K562 (cell line): Measurements from ENCODE around the gene KCNN3. TPM values are rescaled to one million over a fixed set of nuclear protein-coding genes. Genes with fewer than 3 reads are reported as not detected.

ENCODE experiments used
- ATAC-seq: fragments of 200-7000 bp; cut with Tn5 transposase; 3 replicates; pipeline ENCODE4 v1.9.1; 2020; ENCODE audit warnings: moderate library complexity
- BruUV-seq: library from RNA; stranded (reverse); fragments of 400-500 nt; replicated peaks from 2 replicates; lab custom pipeline; 2021; lab: Mats Ljungman, UMichigan
- CTCF ChIA-PET: fragments of 300-600 bp; formaldehyde crosslinking; extraction: SDS; loops from one replicate; lab custom pipeline; 2021; ENCODE audit warnings: low intra/inter-chr PET ratio; lab: Yijun Ruan, JAX
- POLR2A ChIA-PET: fragments of 300-600, 350-650 bp; sonication (Branson Sonifier 250); formaldehyde crosslinking; extraction: SDS; loops from one replicate; lab custom pipeline; 2021; ENCODE audit warnings: antibody characterized with exemption, inconsistent platforms; lab: Yijun Ruan, JAX
- DNase-seq, 4 experiments: peaks; one replicate each; pipeline versions ENCODE4 v3.0.0 to v3.0.0-alpha.2; 2011 to 2018; ENCODE audit warnings: low spot score in 3 of 4, mixed read lengths in 3 of 4; ENCODE audit errors: extremely low read depth in 1 of 4
- FAIRE-seq: peaks from 2 replicates; lab custom pipeline; 2011; peaks lifted over from hg19 to GRCh38; lab: Jason Lieb, UNC
- H2AFZ ChIP-seq: 2 replicates; pipeline ENCODE4 v1.6.0; 2011; ENCODE audit warnings: low read depth, low read length, control low read depth, inconsistent platforms
- H3K27ac ChIP-seq: fragments of 200-600 bp; 3 replicates; pipeline ENCODE4 v1.8.0; 2011; ENCODE audit warnings: low read depth, mild to moderate bottlenecking, control low read depth, inconsistent platforms, low read length, moderate library complexity, mixed read lengths; ENCODE audit errors: extremely low read depth
- H3K27me3 ChIP-seq, 2 experiments: fragments of 300-600 bp in 1 of 2; 2 replicates in 1 of 2; 3 replicates in 1 of 2; pipeline versions ENCODE4 v1.6.0 to v1.8.0; 2011; ENCODE audit warnings: inconsistent platforms in 2 of 2, low read length in 2 of 2, mild to moderate bottlenecking in 1 of 2, mixed read lengths in 1 of 2, moderate library complexity in 1 of 2; ENCODE audit not compliant: control insufficient read depth in 2 of 2, insufficient read depth in 2 of 2
- H3K36me3 ChIP-seq: fragments of 300-600 bp; 3 replicates; pipeline ENCODE4 v1.8.0; 2011; ENCODE audit warnings: mild to moderate bottlenecking, low read length, inconsistent platforms; ENCODE audit not compliant: control insufficient read depth, insufficient read depth
- H3K4me1 ChIP-seq, 2 experiments: fragments of 200-600 bp in 1 of 2; replicated peaks in 1 of 2; 2 replicates in 1 of 2; 3 replicates in 1 of 2; pipeline versions ENCODE4 v1.5.1 to v1.8.0; 2011; ENCODE audit warnings: inconsistent platforms in 2 of 2, low read length in 2 of 2, mild to moderate bottlenecking in 1 of 2, mixed read lengths in 1 of 2, moderate library complexity in 1 of 2; ENCODE audit not compliant: control insufficient read depth in 2 of 2, insufficient read depth in 2 of 2
- H3K4me2 ChIP-seq: 2 replicates; pipeline ENCODE4 v1.6.1; 2011; ENCODE audit warnings: low read length, control low read depth, inconsistent platforms, mixed read lengths; ENCODE audit not compliant: insufficient read depth
- H3K4me3 ChIP-seq: fragments of 200-600 bp; sonication (generic), shearing (Covaris generic); 2 replicates; pipeline ENCODE4 v1.5.1; 2016; ENCODE audit warnings: control low read depth, inconsistent platforms
- H3K79me2 ChIP-seq: fragments of 200-600 bp; 3 replicates; pipeline ENCODE4 v1.8.0; 2011; ENCODE audit warnings: low read length, inconsistent platforms; ENCODE audit not compliant: control insufficient read depth, insufficient read depth
- H3K9ac ChIP-seq, 2 experiments: 2 replicates each; pipeline versions ENCODE4 v1.6.0 to v1.6.1; 2011; ENCODE audit warnings: low read depth in 2 of 2, low read length in 2 of 2, control low read depth in 1 of 2, inconsistent platforms in 1 of 2, mild to moderate bottlenecking in 1 of 2, mixed read lengths in 1 of 2; ENCODE audit not compliant: insufficient read depth in 1 of 2
- H3K9me1 ChIP-seq: one replicate; pipeline ENCODE4 v1.6.0; 2011; ENCODE audit warnings: inconsistent platforms, mild to moderate bottlenecking, low read length, moderate library complexity; ENCODE audit not compliant: control insufficient read depth, insufficient read depth
- H3K9me3 ChIP-seq: replicated peaks from 2 replicates; pipeline ENCODE4 v1.5.1; 2011; ENCODE audit warnings: low read depth, low read length, inconsistent platforms; ENCODE audit not compliant: control insufficient read depth, insufficient read depth
- H4K20me1 ChIP-seq: replicated peaks from 2 replicates; pipeline ENCODE4 v1.6.1; 2011; ENCODE audit warnings: low read length, inconsistent platforms, mixed read lengths; ENCODE audit not compliant: control insufficient read depth, insufficient read depth
- FOXA3 ChIP-seq, 2 experiments: fragments of 450-650 bp in 1 of 2; sonication (generic) in 1 of 2; formaldehyde crosslinking; IDR thresholded peaks in 1 of 2; conservative IDR thresholded peaks in 1 of 2; 2 replicates each; pipeline versions ENCODE4 v1.4.0 to v1.8.0; 2020 to 2022; ENCODE audit warnings: mild to moderate bottlenecking in 2 of 2, missing genetic modification reagents in 1 of 2
- HMG20A ChIP-seq: fragments of 450-650 bp; formaldehyde crosslinking; conservative IDR thresholded peaks from 2 replicates; pipeline ENCODE4 v1.4.0; 2020; ENCODE audit warnings: mild to moderate bottlenecking, mixed read lengths
- MTA1 ChIP-seq: fragments of 450-650 bp; IDR thresholded peaks from 2 replicates; pipeline ENCODE4 v1.6.1; 2017; ENCODE audit warnings: borderline replicate concordance
- NEUROD1 ChIP-seq: fragments of 150-350 bp; IDR thresholded peaks from 2 replicates; pipeline ENCODE4 v1.6.1; 2014; ENCODE audit warnings: borderline replicate concordance, low read length, low read depth; ENCODE audit not compliant: partially characterized antibody
- NFE2 ChIP-seq: IDR thresholded peaks from 2 replicates; pipeline ENCODE4 v1.6.1; 2014; ENCODE audit warnings: antibody characterized with exemption, low read depth
- PHF20 ChIP-seq: fragments of 450-650 bp; IDR thresholded peaks from 2 replicates; pipeline ENCODE4 v1.6.1; 2018; ENCODE audit not compliant: partially characterized antibody
- PML ChIP-seq: IDR thresholded peaks from 2 replicates; pipeline ENCODE4 v1.6.1; 2012; ENCODE audit warnings: low read length, inconsistent platforms
- POU5F1 ChIP-seq: fragments of 150-350 bp; IDR thresholded peaks from 2 replicates; pipeline ENCODE4 v1.6.1; 2014; ENCODE audit warnings: borderline replicate concordance, low read length, low read depth, mild to moderate bottlenecking; ENCODE audit not compliant: partially characterized antibody
- SMAD2 ChIP-seq: fragments of 150-350 bp; IDR thresholded peaks from 2 replicates; pipeline ENCODE4 v1.6.1; 2014; ENCODE audit warnings: low read depth, mild to moderate bottlenecking, low read length
- U2AF2 ChIP-seq: fragments of 200-400 bp; formaldehyde crosslinking; optimal IDR thresholded peaks from 2 replicates; pipeline ENCODE3; 2017; ENCODE audit warnings: low read depth, mild to moderate bottlenecking, low read length
- ZBTB1 ChIP-seq: sonication (generic); formaldehyde crosslinking; IDR thresholded peaks from 2 replicates; pipeline ENCODE4 v1.8.1; 2023; ENCODE audit warnings: missing genetic modification reagents, low read depth, mild to moderate bottlenecking, borderline replicate concordance
- ZBTB40 ChIP-seq, 2 experiments: fragments of 450-650 bp in 1 of 2; sonication (generic) in 1 of 2; formaldehyde crosslinking in 1 of 2; IDR thresholded peaks; 2 replicates each; pipeline versions ENCODE4 v1.7.1 to v1.9.0; 2016 to 2022; ENCODE audit warnings: inconsistent platforms in 1 of 2, mild to moderate bottlenecking in 1 of 2, missing genetic modification reagents in 1 of 2
- ZNF764 ChIP-seq: fragments of 250-450 bp; sonication (Bioruptor Pico); IDR thresholded peaks from 2 replicates; pipeline ENCODE4 v1.4.0; 2020; ENCODE audit warnings: low read depth, mild to moderate bottlenecking, moderate library complexity
- WGBS: fragments of 100-300 bp; shearing (Covaris generic); methylation state at CpG from one replicate; pipeline ENCODE4 v1.1.6; 2016; ENCODE audit warnings: low coverage, mixed read lengths; ENCODE audit not compliant: insufficient coverage; ENCODE audit errors: missing lambda C conversion rate; 5-methylcytosine and 5-hydroxymethylcytosine counted together
- in situ Hi-C: fragments of 300-500 bp; cut with MboI; formaldehyde crosslinking; loops from 4 replicates; pipeline ENCODE4 v1.15.0; 2018; ENCODE audit warnings: inconsistent platforms, mixed read lengths
- intact Hi-C: fragments of 100-400 bp; cut with micrococcal nuclease; formaldehyde crosslinking; loops from 2 replicates; pipeline ENCODE4 v1.14.2; 2022
- polyA plus RNA-seq, 8 experiments: library from polyadenylated mRNA; depleted of rRNA in 4 of 8; stranded (reverse) in 5 of 8; unstranded in 3 of 8; fragments of >200 nt; fragmentation: Nextera tagmentation in 2 of 8; fragmentation: Illumina TruSeq in 1 of 8; extraction: Ambion mirVana in 2 of 8; extraction: Trizol in 1 of 8; gene quantifications; 2 replicates each; pipeline versions ENCODE4 v1.2.1 to v1.2.3, GENCODE V29; 2011 to 2014; ENCODE audit warnings: inconsistent platforms in 1 of 8, missing spikeins in 1 of 8
- total RNA-seq, 7 experiments: library from RNA; depleted of rRNA in 6 of 7; stranded (reverse); fragments of >200 nt in 6 of 7; fragmentation: Illumina TruSeq in 2 of 7; extraction: Trizol in 2 of 7; gene quantifications; 2 replicates each; pipeline versions ENCODE4 v1.2.1 to v1.2.3, GENCODE V29; 2011 to 2021; ENCODE audit warnings: low replicate concordance in 1 of 7

KCNN3 gene
- total and polyA plus RNA-seq, 9 of the 15 experiments (the other 6 are each of a cell fraction or from before 2014, with no cell fraction given), result 0.02 to 0.03 TPM; not detected in 7

GRCh38 chr1:154683820-154684219 lies 186.3 kb downstream of the KCNN3 start (continued):
- TF ChIP-seq POU5F1, result no peak
- TF ChIP-seq ZBTB1 (CRISPR knock-in tag), result no peak
- no peak for TF ChIP-seq NEUROD1

DNA sequence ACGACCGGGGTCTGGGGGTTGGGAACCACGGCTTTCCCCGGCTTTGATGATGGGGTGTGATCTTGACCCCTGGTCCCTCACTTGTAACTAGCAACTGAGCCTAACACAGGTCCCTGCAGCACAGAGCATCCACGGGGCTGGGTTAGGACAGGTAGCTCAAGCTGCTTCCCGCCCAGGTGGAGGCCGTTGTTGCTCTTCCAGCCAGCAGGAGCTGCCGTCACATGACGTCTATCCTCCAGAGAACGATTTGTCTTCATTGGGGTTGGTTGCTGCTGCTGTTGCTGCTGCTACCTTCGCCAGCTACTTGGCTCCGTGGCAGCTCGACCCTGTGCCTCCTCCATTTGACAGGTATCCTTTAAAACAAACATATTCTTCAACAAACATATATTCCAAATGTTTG lies 187.8 kb downstream of the KCNN3 start:
- Histone ChIP-seq H3K4me1 (no peaks in the 10 kb centered on the region), H3K79me2 (no peaks in the 10 kb centered on the region), H3K4me3 (no peak overlapping the region), H3K27ac (no peak overlapping the region), H3K36me3 (no peaks in the 10 kb centered on the region), H4K20me1 (no peaks in the 10 kb centered on the region), H2AFZ (no peak overlapping the region), H3K4me2 (no peak overlapping the region), H3K27me3 (peaks cover 21 to 42% of the 10 kb centered on the region in 2 experiments), H3K9ac (no peak overlapping the region), H3K9me1 (no peaks in the 10 kb centered on the region), H3K9me3 (no peaks in the 10 kb centered on the region)
- FAIRE-seq, result no peak
- intact Hi-C loops, result no loop called here
- DNase-seq, result no peak
- ChIA-PET CTCF (no interaction called here), POLR2A (interaction anchor here (0.6 to 1.6 kb wide), 2 partner anchors 13 to 777 kb away, joined by 3 read pairs; no protein-coding TSS in a partner anchor)
- no peak for ATAC-seq
- 2% methylated on average over 13 of the region's 13 CpGs for WGBS
- in situ Hi-C loops, result no loop called here
- no TSS peak for BruUV-seq
- TF ChIP-seq ZNF764 (CRISPR knock-in tag), result no peak
- no peak for TF ChIP-seq U2AF2
- TF ChIP-seq ZBTB40 (IDR thresholded peaks at IDR 0.05), result no peak
- TF ChIP-seq ZBTB40 (CRISPR knock-in tag; IDR thresholded peaks at IDR 0.05), result no peak
- no peak for TF ChIP-seq FOXA3 (CRISPR knock-in tag; conservative IDR thresholded peaks at IDR 0.05 in 1 of 2, IDR thresholded peaks at IDR 0.05 in 1 of 2)
- TF ChIP-seq PHF20, result no peak
- no peak for TF ChIP-seq PML
- TF ChIP-seq NFE2, result no peak
- TF ChIP-seq SMAD2, result no peak
- TF ChIP-seq MTA1, result no peak
- no peak for TF ChIP-seq HMG20A
